Progenitor cell of endocrine pancreas (in vitro differentiated cells): ENCODE measurements around the gene MAGEB3. TPM values are rescaled to one million over a fixed set of nuclear protein-coding genes. Genes with fewer than 3 reads are reported as not detected.

ENCODE experiments used
- DNase-seq: peaks from one replicate; pipeline ENCODE4 v3.0.0; 2021; ENCODE audit warnings: low spot score; ENCODE audit not compliant: unreplicated experiment
- H3K27ac Mint-ChIP-seq: 2 replicates; pipeline ENCODE4 v1.8.0; 2021; ENCODE audit warnings: mild to moderate bottlenecking, moderate library complexity, mixed read lengths
- H3K27me3 Mint-ChIP-seq: 2 replicates; pipeline ENCODE4 v1.8.0; 2021; ENCODE audit warnings: mixed read lengths
- H3K36me3 Mint-ChIP-seq: 2 replicates; pipeline ENCODE4 v1.8.0; 2022; ENCODE audit warnings: mixed read lengths; ENCODE audit not compliant: insufficient read depth
- H3K4me1 Mint-ChIP-seq: 2 replicates; pipeline ENCODE4 v1.8.0; 2021; ENCODE audit warnings: low read depth, mixed read lengths
- H3K4me3 Mint-ChIP-seq: 2 replicates; pipeline ENCODE4 v1.8.0; 2021; ENCODE audit warnings: low read depth, mild to moderate bottlenecking, moderate library complexity, mixed read lengths
- H3K9me3 Mint-ChIP-seq: 2 replicates; pipeline ENCODE4 v1.8.0; 2021; ENCODE audit warnings: low read depth, mixed read lengths
- CTCF ChIP-seq: fragments of 200-600 bp; sonication (generic); IDR thresholded peaks from one replicate; pipeline ENCODE4 v1.5.0; 2021; ENCODE audit warnings: antibody characterized with exemption, mild to moderate bottlenecking; ENCODE audit not compliant: unreplicated experiment
- total RNA-seq: library from RNA; stranded (reverse); gene quantifications from 2 replicates; pipeline ENCODE4 v1.2.1, GENCODE V29; 2021

Gene MAGEB3
- total RNA-seq, 1 donor from 2014 or later: 0.26 TPM

- Mint-ChIP-seq H3K9me3 (no peaks in the 10 kb centered on the region), H3K27ac (no peak overlapping the region), H3K36me3 (no peaks in the 10 kb centered on the region), H3K4me3 (no peak overlapping the region), H3K4me1 (peaks cover 8% of the 10 kb centered on the region), H3K27me3 (no peaks in the 10 kb centered on the region)
- TF ChIP-seq CTCF: peak; percentile 53
- DNase-seq: no peak
Observed at GRCh38 chrX:30275498-30275897, 45.0 kb downstream of the MAGEB3 start.

GRCh38 chrX:30278365-30278764, 47.9 kb downstream of the MAGEB3 start:
- peaks cover 8% of the 10 kb centered on the region for H3K4me1 Mint-ChIP-seq
- no peak overlapping the region for H3K27ac Mint-ChIP-seq
- no peak overlapping the region for H3K4me3 Mint-ChIP-seq
- no peaks in the 10 kb centered on the region for H3K27me3 Mint-ChIP-seq
- no peak for TF ChIP-seq CTCF
- H3K36me3 Mint-ChIP-seq: no peaks in the 10 kb centered on the region
- DNase-seq: no peak
- no peaks in the 10 kb centered on the region for H3K9me3 Mint-ChIP-seq

GRCh38 chrX:30280428-30280827, 50.0 kb downstream of the MAGEB3 start:
- no peaks in the 10 kb centered on the region for H3K36me3 Mint-ChIP-seq
- H3K27ac Mint-ChIP-seq: no peak overlapping the region
- H3K4me3 Mint-ChIP-seq: no peak overlapping the region
- H3K4me1 Mint-ChIP-seq: peaks cover 8% of the 10 kb centered on the region
- no peak for TF ChIP-seq CTCF
- no peak for DNase-seq
- no peaks in the 10 kb centered on the region for H3K27me3 Mint-ChIP-seq
- no peaks in the 10 kb centered on the region for H3K9me3 Mint-ChIP-seq

GRCh38 chrX:30282527-30282926, 52.1 kb downstream of the MAGEB3 start:
- H3K27ac Mint-ChIP-seq: no peak overlapping the region
- no peak overlapping the region for H3K4me3 Mint-ChIP-seq
- no peaks in the 10 kb centered on the region for H3K9me3 Mint-ChIP-seq
- TF ChIP-seq CTCF: no peak
- H3K27me3 Mint-ChIP-seq: no peaks in the 10 kb centered on the region
- peaks cover 8% of the 10 kb centered on the region for H3K4me1 Mint-ChIP-seq
- no peaks in the 10 kb centered on the region for H3K36me3 Mint-ChIP-seq
- DNase-seq: no peak

GRCh38 chrX:30283456-30284200, 53.2 kb downstream of the MAGEB3 start:
- H3K9me3 Mint-ChIP-seq: no peaks in the 10 kb centered on the region
- DNase-seq: no peak
- no peak for TF ChIP-seq CTCF
- no peak overlapping the region for H3K4me3 Mint-ChIP-seq
- H3K27ac Mint-ChIP-seq: no peak overlapping the region
- peaks cover 8% of the 10 kb centered on the region for H3K4me1 Mint-ChIP-seq
- no peaks in the 10 kb centered on the region for H3K27me3 Mint-ChIP-seq
- H3K36me3 Mint-ChIP-seq: no peaks in the 10 kb centered on the region

Other genes with a start within 250 kb of the MAGEB3 start
- gene MAGEB2, start 15.1 kb upstream of the MAGEB3 start, total RNA-seq: not detected in 2 replicates
- gene MAGEB4, start 11.3 kb downstream of the MAGEB3 start, total RNA-seq: not detected in 2 replicates
- not detected in 2 replicates for gene MAGEB1, start 16.5 kb downstream of the MAGEB3 start, total RNA-seq
- gene NR0B1, start 78.7 kb downstream of the MAGEB3 start, total RNA-seq: 0.86 and 1.2 TPM in 2 replicates